Epithelial cell of prostate (primary cell): Measurements from ENCODE around the gene DOC2A.
"Not testable (repeated sequence)": the region's sequence is repeated elsewhere in the genome, so short reads cannot be mapped to it uniquely, and the experiment has no call there.

Source experiments
- DNase-seq: peaks from one replicate; pipeline ENCODE4 v3.0.0-alpha.2; 2011; ENCODE audit warnings: low read depth, low spot score
- H3K27ac ChIP-seq: fragments of 450-650 bp; 2 replicates; pipeline ENCODE4 v1.5.1; 2017; ENCODE audit warnings: mild to moderate bottlenecking

DOC2A gene

GRCh38 chr16:29975134-29975538 is 35.7 kb downstream of the DOC2A start:
- no peak overlapping the region for H3K27ac ChIP-seq

DNA sequence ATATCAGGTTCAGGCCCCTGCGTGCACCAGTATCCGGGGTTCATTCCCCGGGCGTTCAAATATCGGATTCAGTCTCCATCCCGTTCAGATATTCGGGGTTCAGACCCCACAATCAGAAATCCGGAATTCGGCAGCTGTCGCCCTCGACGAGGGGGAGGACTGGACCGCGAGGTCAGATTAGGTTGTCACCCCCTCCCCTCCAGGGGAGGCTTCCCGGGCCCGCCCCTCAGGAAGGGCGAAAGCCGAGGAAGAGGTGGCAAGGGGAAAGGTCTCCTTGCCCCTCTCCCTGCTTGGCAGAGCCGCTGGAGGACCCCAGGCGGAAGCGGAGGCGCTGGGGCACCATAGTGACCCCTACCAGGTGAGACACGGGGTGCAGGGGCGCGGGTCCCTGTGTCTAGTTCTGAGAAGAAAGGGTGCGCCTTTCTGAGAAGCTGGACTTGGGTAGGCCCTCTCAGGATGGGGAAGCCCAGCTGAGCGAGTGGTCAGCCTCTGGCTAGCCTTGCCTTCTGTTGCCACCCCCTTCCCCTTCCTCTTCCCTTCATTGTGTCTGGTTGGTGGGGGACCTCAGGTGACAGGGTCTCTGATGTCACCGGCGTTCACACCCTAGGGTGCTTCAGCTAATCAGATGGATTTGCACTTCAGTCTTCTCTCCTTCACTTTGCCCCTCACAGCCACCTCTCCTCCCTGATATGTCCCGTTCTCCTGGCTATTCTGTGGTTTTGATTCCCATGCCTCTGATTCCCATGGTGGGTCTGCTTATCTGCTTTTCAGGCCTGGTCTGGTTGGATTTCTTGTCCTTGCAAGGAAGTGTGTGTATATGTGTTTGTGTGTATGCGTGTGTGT is 36.3 kb downstream of the DOC2A start:
- H3K27ac ChIP-seq = peak overlapping the region; percentile 71
- no peak for DNase-seq

More at GRCh38 chr16:29975134-29975538, 35.7 kb downstream of the DOC2A start:
- DNase-seq = no peak

- peak; percentile 90 for DNase-seq
- peak within 1 kb of the TSS; percentile 71 for H3K27ac ChIP-seq
Observed at GRCh38 chr16:29973384-29974246, 37.2 kb downstream of the DOC2A start, which contains the start of gene TAOK2. Gene TAOK2, plus strand, starts transcription at chr16:29973868. Its CDS starts 3,905 bp downstream, at chr16:29977773.

- H3K27ac ChIP-seq = peak overlapping the region; percentile 71
- DNase-seq = no peak
Observed at GRCh38 chr16:29972992-29973383, 37.8 kb downstream of the DOC2A start.

DNA sequence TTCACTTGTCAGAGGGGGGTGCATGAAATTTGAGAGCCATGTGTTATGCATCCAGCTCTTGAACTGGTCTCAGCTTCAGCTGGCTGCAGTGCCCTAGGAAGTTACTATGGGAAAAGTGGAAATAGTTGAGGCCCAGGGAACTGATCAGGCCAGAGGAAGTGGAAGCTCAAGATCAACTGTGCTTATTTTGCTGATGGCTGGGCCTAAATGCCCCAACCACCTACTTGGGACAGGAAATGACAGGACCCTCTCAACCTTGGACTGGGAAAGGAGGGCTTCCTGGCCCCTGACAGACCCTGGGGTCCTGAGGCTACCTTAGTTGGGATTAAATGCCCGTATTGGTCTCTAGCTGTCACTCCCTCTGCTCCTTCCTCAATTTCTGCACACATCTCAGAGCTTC is 38.3 kb downstream of the DOC2A start:
- DNase-seq = no peak
- H3K27ac ChIP-seq = peak overlapping the region; percentile 71

DNA sequence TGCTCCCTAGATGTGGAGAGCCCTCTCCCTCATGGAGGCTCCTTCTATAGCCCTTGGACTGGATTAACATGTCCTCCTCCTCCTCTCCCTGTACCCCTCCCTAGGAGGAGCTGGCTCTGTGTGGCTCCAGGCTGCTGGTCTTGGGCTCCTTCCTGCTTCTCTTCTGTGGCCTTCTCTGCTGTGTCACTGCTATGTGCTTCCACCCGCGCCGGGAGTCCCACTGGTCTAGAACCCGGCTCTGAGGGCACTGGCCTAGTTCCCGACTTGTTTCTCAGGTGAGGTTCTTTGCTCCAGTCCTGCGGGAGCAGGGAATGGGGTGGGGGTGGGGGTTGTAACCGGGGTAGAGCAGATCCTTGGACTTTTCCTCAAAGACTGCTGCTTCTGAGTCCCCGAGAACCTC is 39.5 kb downstream of the DOC2A start:
- DNase-seq = no peak

DNA sequence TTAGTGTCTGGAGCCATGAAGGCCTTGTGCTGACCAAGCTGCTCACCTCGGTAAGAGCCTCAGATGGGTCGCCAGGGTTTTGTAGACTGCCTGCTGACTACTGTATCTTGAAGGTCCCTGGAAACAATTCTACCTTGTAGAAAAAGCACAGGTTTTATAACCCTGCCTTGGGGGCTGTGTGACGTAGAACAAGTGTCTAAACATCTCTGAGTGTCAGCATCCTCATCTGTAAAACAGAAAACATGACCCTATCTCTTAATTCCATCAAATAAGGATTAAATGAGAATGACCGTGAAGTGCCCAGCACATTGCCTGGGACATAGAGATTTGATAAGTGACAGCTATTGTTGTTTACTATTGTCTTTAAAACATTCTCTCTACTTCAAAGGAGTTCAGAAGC is 42.6 kb downstream of the DOC2A start:
- H3K27ac ChIP-seq = no peak overlapping the region
- no peak for DNase-seq

More for the DNA sequence above, 39.5 kb downstream of the DOC2A start:
- no peak overlapping the region for H3K27ac ChIP-seq

DNA sequence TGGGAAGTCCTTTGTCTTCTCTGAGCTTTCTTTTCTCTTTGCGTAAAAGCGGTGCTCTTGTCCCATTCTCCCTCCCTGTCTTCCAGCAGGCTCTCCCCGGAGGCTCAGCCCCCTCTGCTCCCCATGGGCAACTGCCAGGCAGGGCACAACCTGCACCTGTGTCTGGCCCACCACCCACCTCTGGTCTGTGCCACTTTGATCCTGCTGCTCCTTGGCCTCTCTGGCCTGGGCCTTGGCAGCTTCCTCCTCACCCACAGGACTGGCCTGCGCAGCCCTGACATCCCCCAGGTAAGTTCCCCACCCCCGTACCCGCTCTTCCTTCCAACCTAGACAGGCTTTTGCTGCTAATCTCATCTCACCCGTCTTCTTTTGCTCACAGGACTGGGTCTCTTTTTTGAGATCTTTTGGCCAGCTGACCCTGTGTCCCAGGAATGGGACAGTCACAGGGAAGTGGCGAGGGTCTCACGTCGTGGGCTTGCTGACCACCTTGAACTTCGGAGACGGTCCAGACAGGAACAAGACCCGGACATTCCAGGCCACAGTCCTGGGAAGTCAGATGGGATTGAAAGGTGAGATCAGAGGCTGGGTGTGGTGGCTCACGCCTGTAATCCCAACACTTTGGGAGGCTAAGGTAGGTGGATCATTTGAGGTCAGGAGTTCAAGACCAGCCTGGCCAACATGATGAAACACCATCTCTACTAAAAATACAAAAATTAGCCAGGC is 47.6 kb downstream of the DOC2A start:
- no peak for DNase-seq
- H3K27ac ChIP-seq = peak overlapping the region; percentile 67

GRCh38 chr16:29962344-29962994 is 48.4 kb downstream of the DOC2A start:
- no peak for DNase-seq
- peak overlapping the region; percentile 67 for H3K27ac ChIP-seq

DNA sequence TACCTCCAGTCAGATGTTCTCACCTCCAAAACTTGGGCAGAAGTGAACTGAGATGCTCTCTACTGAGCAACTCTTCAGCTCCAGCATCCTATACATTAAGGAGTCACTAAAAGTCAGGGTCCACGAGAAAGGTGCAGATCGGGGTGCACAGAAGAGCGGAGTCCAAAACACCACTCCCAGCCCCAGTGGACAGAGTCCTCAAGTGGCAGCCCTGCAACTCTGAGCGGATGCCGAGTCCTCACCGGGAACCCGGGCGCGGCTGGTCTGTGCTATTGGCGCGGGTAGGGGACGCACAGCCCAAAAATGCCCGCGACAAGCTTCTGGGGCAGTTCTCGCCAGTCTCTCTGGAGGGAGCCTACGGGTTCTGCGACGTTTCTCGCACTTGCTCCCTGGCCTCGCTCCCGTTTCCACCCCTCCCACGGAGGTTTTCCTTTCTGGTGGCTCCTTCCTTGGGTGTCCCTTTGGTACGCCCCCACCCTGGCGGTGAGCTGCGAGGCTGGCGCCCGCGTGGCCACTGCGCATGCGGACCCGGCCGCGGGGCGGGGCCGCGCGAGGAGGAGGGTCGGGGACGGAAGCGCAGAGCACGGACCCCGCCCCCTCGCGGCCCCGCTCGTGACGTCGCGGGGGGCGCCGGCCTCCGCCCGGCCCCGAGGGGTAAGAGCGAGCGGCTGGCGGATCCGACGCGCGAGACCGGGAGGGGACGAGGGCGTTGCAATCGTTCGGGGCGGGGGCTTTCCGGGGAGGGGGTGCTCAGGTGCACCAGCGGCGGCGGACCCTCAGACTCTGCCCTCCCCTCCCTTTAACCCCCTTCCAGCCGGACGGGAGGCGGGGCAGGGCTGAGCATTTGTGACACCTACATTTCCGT is 49.1 kb downstream of the DOC2A start, which contains the start of gene TMEM219:
Gene TMEM219 (plus strand): TSS at position 601 of the 865 bp plus-strand sequence. CDS start 1,065 bp downstream, outside the sequence.
- no peak for DNase-seq
- H3K27ac ChIP-seq = peak within 1 kb of the TSS; percentile 67

DNA sequence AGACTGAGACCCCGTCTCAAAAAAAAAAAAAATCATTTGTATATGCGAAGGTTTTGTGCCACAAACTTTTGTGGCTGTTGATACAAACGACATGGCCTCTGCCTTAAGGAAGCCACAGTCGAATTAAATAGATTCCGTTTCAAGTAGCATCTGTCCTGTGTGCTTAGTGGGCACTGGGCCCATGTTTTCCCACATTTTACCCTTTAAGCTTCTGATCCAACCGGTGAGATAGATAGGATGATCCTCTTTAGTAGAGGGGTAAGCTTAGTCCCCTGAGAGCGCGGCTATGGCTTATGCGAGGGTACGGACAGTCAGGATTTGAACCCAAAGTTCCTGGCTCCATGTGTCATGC is 49.7 kb downstream of the DOC2A start:
- H3K27ac ChIP-seq = no peak overlapping the region

DNA sequence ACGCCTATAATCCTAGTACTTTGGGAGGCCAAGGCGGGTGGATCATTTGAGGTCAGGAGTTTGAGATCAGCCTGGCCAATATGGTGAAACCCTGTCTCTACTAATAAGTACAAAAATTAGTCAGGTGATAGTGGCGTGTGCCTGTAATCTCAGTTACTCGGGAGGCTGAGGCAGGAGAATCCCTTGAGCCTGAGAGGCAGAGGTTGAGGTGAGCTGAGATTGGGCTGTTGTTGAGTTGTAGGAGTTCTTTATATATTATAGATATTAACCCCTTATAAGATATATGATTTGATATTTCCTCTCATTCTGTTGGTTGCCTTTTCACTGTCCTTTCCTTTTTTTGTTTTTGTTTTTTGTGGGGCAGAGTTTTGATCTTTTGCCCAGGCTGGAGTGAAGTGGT is 51.0 kb downstream of the DOC2A start:
- H3K27ac ChIP-seq, DNase-seq: not testable (repeated sequence)

More for the DNA sequence above, 49.7 kb downstream of the DOC2A start:
- no peak for DNase-seq

DNA sequence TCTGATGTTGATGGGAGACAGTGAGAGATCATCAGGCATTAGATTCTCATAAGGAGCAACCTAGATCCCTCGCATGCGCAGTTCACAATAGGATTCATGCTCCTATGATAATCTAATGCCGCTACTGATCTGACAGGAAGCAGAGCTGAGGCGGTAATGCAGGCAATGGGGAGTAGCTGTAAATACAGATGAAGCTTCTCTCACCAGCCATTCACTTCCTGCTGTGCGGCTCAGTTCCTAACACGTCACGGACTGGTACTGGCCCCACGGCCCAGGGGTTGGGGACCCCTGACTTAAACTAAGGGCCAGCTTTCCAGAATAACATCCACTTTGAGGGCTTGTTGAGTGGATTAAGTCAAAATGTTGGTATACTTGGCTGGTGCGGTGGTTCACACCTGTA is 51.5 kb downstream of the DOC2A start:
- H3K27ac ChIP-seq = no peak overlapping the region
- DNase-seq = no peak

- H3K27ac ChIP-seq = no peak overlapping the region
- no peak for DNase-seq
Observed at GRCh38 chr16:29958756-29959155, 52.1 kb downstream of the DOC2A start.
